ENCODE measurements around the gene STARD6.

DNA sequence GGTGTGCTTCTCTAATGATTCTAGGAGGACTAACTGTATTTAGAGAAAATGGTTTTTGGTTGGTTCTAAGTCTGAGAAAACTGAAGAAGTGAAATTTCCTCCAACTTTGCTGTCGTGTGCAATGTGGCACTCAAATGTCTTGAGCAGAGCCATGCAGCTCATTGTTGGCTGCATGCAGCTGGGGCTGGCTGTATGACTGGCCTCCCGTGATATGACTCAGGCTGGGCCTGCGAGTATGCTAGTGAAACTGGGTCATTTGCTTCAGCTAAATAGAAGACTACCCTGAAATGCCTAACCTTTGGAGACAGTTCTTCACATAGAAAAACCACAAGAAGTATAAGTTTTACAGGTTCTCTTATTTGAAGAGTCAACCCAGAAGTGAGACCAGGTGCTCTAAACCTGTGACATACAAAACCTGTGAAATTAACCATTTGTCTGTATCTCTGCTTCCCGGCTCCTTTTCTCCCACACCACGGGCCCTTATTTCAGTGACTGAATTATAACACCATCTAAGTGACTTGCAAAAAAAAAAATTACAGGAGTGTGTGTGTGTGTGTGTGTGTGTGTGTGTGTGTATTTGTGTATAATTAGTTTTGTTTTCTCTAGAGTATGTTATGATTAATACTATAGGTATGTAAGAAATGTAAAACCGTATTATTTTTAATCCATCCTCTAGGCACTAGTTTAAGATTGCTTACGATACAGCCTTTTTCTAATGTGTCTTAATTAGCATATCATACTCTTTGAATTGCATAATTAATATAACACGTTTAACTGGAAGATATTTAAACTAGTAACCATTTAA lies 72.5 kb downstream of the STARD6 start:
- no peak for TF ChIP-seq EZH2 (IDR thresholded peaks at IDR 0.05)
- no peak for TF ChIP-seq POLR2AphosphoS5 (IDR thresholded peaks at IDR 0.05; ENCODE audit: borderline replicate concordance, low read depth, low read length)
